ENCODE data around the gene NOP9. TPM values are rescaled to one million over a fixed set of nuclear protein-coding genes. Genes with fewer than 3 reads are reported as not detected.

NOP9 gene
- 10 to 100 TPM; 16.6 to 29.2 (median 21.6) TPM for total RNA-seq

DNA sequence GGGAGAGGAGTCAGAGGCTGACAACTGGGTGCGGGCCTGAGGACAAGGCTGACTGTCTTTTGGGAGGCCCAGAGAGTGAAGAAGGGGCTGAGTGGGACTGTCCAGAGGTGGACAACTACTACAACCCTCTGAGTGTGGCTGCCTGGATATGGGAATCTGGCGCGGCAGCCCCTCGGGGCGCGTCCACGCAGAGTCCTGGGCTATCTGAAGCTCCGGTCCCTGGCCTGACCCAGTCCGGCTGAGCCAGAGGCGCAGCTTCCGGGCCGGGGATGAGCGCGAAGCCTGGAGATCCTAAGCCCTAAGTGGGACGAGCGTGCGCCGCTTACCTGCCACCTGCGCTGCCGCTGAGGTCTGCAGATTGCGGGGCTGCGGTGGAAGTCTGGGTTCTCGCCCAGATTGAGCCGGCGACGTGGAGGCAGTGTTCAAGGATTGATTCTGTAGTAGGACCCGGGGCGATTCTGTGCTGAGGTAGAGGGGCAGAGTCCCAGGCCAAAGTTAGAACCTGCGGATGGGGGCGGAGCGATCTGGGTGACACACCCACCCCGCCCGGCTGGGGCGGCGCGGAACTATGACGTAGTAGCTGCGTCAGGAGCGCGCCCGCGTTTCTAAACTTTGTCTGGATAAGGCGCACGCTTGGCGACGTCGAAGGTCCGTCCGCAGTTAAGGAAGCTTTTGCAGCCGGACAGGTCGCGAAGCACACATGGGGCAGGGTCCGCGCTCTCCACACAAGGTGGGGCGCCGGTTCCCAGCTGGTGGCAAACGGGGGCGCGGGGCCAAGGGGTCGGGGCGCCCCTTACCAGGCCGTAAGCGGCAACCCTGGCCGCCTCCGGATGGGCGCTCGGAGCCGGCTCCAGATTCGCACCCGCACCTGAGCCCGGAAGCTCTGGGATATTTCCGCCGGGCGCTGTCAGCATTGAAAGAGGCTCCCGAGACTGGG lies at the start of gene NOP9, which contains the start of gene DHRS1:
NOP9 (plus strand) TSS at position 596 of the 937 bp plus-strand sequence; CDS start at position 701, 105 bp downstream.
DHRS1 (minus strand) TSS at position 526 of the 937 bp plus-strand sequence. CDS start 674 bp downstream, outside the sequence.
- intact Hi-C loops (cut with DNase I), result loop anchor here (2.0 kb wide), 1 partner anchor 57 kb away; the partner anchor contains the start of gene TINF2
- H3K9me3 ChIP-seq, result no peaks in the 10 kb centered on the region
- H3K36me3 ChIP-seq, result peaks cover 40 to 54% (median 49%) of the 10 kb centered on the region in 4 donors
- WGBS, result 1% methylated on average over 41 of the region's 75 CpGs
- TF ChIP-seq POLR2A (IDR thresholded peaks at IDR 0.05; ENCODE audit: low read depth) (no peak), POLR2AphosphoS5 (IDR thresholded peaks at IDR 0.05) (peak; percentile 93 to 96), CTCF (IDR thresholded peaks at IDR 0.05) (peak in 1 of 3 experiments; percentile 26)
- H3K27ac ChIP-seq (replicated peaks in 1 of 4), result peak within 1 kb of the TSS; percentile 77 to 88 (median 84)
- H3K4me3 ChIP-seq, result peak within 1 kb of the TSS; percentile 73 to 91 (median 80)
- H3K27me3 ChIP-seq, result no peaks in the 10 kb centered on the region
- DNase-seq (ENCODE audit: extremely low spot score), result peak; percentile 98
- H3K4me1 ChIP-seq, result peaks cover 19 to 47% (median 34%) of the 10 kb centered on the region in 4 donors

DNA sequence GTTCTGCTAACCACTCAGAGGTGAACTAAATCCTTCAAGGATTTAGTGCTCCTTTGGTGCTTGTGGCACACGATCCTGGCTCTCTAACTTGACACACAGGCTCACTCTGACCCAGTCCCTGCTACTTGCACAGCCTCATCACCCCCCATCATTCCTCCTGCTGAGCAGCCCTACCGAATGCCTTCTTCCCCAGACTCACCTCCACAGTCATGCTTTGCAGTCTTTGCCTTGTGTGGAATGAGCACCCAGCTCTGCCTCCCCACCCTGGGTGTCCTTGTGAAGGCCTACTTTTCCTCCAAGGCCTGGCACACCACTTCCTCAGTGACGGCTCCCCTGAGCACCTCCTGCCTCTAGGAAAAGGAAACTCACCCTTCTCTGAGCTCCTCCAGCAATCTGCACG lies 49.3 kb upstream of the NOP9 start:
- H3K27ac ChIP-seq (replicated peaks in 1 of 4), result no peak overlapping the region
- 58% methylated on average over 4 of the region's 4 CpGs for WGBS
- peaks cover 0 to 22% (median 0%) of the 10 kb centered on the region in 4 donors for H3K36me3 ChIP-seq
- H3K4me1 ChIP-seq, result no peaks in the 10 kb centered on the region
- no peak for TF ChIP-seq POLR2AphosphoS5 (IDR thresholded peaks at IDR 0.05)
- TF ChIP-seq EP300 (IDR thresholded peaks at IDR 0.05), result no peak
- TF ChIP-seq CTCF (IDR thresholded peaks at IDR 0.05), result no peak
- TF ChIP-seq POLR2A (IDR thresholded peaks at IDR 0.05; ENCODE audit: low read depth), result no peak
- H3K4me3 ChIP-seq, result no peak overlapping the region
- no peak for DNase-seq (ENCODE audit: extremely low spot score)
- no peaks in the 10 kb centered on the region for H3K27me3 ChIP-seq
- H3K9me3 ChIP-seq, result no peaks in the 10 kb centered on the region
- intact Hi-C loops (cut with DNase I), result no loop called here

- WGBS, result 100% methylated on average over 1 of the region's 1 CpG
- Histone ChIP-seq H3K27me3 (no peaks in the 10 kb centered on the region), H3K36me3 (peaks cover 0 to 26% (median 0%) of the 10 kb centered on the region in 4 donors), H3K27ac (replicated peaks in 1 of 4) (no peak overlapping the region), H3K4me3 (no peak overlapping the region), H3K9me3 (no peaks in the 10 kb centered on the region), H3K4me1 (no peaks in the 10 kb centered on the region)
- DNase-seq (ENCODE audit: extremely low spot score), result no peak
- intact Hi-C loops (cut with DNase I), result no loop called here
- TF ChIP-seq EP300 (IDR thresholded peaks at IDR 0.05) (no peak), CTCF (IDR thresholded peaks at IDR 0.05) (no peak), POLR2AphosphoS5 (IDR thresholded peaks at IDR 0.05) (no peak), POLR2A (IDR thresholded peaks at IDR 0.05; ENCODE audit: low read depth) (no peak)
Observed at GRCh38 chr14:24251880-24252288, 47.8 kb upstream of the NOP9 start.

DNA sequence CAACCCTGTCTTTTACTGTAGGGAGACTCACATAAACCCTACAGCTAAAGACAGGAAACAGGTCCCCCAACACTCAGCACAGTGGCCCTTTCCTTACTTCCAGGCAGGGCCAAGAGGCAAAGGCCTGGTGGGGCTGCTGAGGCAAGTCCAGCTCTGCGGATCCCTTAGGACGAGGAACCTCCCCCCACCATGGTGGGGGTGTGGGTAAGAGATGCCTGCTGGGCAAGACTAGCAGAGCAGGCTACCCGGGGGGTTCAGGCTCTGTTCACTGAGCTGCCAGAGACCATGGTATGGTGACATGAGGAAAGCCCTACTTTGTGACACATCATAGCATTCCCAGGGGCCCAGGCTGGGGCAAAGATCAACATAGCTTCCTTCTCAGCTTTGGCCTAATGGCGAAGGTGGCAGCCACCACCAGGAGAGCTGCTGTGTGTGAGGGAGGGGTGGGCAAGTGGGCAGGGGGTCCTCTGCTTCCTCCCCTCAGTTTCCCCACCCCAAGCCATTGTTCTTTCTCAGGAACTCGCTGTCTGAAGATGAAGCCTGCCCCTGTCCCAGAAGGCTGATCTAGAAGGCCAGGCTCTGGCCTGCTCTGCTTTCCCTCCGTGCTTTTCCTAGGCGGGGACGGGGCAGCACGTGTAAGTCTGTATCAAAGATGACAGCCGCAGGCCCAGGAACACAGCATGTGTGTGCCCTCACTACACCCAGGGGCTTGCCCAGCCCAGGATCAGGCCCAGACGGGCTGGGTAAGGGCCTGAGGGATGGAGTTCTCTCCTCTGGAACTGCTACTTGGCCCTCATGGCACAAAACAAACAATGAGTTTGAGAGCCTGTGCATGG lies 47.1 kb upstream of the NOP9 start:
- Histone ChIP-seq H3K4me1 (no peaks in the 10 kb centered on the region), H3K9me3 (no peaks in the 10 kb centered on the region), H3K36me3 (peaks cover 0 to 26% (median 0%) of the 10 kb centered on the region in 4 donors), H3K27me3 (no peaks in the 10 kb centered on the region), H3K27ac (replicated peaks in 1 of 4) (no peak overlapping the region), H3K4me3 (no peak overlapping the region)
- intact Hi-C loops (cut with DNase I), result no loop called here
- TF ChIP-seq CTCF (IDR thresholded peaks at IDR 0.05) (no peak), POLR2A (IDR thresholded peaks at IDR 0.05; ENCODE audit: low read depth) (no peak), POLR2AphosphoS5 (IDR thresholded peaks at IDR 0.05) (no peak), EP300 (IDR thresholded peaks at IDR 0.05) (no peak)
- DNase-seq (ENCODE audit: extremely low spot score), result no peak
- 96% methylated on average over 8 of the region's 11 CpGs for WGBS

Data from esophagus muscularis mucosa (tissue), 4 donors.